Panc1 (cell line): ENCODE data around the gene ACKR2.

Experiments used
- POLR2AphosphoS5 ChIP-seq: IDR thresholded peaks from 2 replicates; pipeline ENCODE4 v1.6.1; 2012; ENCODE audit warnings: mild to moderate bottlenecking, low read depth, low read length, moderate library complexity
- SIN3A ChIP-seq: IDR thresholded peaks from 2 replicates; pipeline ENCODE4 v1.6.1; 2012; ENCODE audit warnings: low read depth, mild to moderate bottlenecking, low read length, moderate library complexity, borderline replicate concordance; ENCODE audit not compliant: insufficient read depth
- TCF7L2 ChIP-seq: IDR thresholded peaks from 2 replicates; pipeline ENCODE4 v1.6.1; 2011; ENCODE audit warnings: mild to moderate bottlenecking, low read depth, low read length, inconsistent platforms
- TF ChIP-seq, protein P1 (sequence below): fragments of 450-650 bp; IDR thresholded peaks from 2 replicates; pipeline ENCODE4 v1.5.1; 2017; ENCODE audit warnings: mild to moderate bottlenecking
- TF ChIP-seq, protein P2 (sequence below), 2 experiments: IDR thresholded peaks; 2 replicates each; pipeline ENCODE4 v1.6.1; 2011 to 2012; ENCODE audit warnings: low read depth in 2 of 2, control low read depth in 1 of 2, low read length in 1 of 2, mild to moderate bottlenecking in 1 of 2, moderate library complexity in 1 of 2; ENCODE audit not compliant: insufficient read depth in 1 of 2

DNA sequence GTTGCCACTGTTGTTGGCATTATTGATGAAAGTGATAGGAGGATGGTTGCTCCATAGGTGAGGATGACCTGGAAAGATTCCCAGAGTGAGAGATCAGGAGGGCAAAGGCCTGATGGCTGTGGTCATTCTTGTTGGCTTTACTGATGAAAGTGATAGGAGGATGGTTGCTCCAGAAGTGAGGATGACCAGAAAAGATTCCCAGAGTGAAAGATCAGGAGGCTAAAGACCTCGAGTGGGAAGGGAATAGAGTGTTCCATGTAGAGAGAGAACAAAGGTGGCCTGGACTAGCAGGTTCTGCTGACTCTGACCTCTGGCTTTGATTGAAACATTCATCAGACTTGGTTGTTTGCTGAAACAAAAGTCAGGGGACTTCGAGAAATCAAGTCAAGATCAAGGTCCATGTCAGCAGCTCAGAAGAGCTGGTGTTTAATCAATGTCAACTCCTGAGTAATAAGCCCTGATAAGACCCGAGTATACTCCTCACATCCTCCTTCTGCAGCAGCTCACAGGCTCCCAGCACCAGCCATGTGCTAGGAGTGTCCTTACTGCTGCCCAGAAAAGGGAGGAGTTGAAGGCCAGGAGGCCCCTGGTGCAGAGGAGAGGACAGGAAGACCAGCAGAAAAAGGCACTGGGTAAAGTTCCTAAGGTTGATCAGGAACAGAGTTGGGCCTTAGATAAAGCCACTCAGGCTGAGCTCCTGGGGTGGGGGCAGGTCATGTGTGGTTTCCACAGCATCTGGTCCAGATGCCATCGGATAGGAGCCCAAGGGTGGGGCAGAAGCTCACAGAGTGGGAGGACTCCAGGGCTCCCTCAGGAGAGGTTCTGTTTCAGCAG lies 46.5 kb downstream of the ACKR2 start:
- TF ChIP-seq SIN3A (no peak), POLR2AphosphoS5 (no peak), TCF7L2 (no peak)
- TF ChIP-seq, protein P1, sequence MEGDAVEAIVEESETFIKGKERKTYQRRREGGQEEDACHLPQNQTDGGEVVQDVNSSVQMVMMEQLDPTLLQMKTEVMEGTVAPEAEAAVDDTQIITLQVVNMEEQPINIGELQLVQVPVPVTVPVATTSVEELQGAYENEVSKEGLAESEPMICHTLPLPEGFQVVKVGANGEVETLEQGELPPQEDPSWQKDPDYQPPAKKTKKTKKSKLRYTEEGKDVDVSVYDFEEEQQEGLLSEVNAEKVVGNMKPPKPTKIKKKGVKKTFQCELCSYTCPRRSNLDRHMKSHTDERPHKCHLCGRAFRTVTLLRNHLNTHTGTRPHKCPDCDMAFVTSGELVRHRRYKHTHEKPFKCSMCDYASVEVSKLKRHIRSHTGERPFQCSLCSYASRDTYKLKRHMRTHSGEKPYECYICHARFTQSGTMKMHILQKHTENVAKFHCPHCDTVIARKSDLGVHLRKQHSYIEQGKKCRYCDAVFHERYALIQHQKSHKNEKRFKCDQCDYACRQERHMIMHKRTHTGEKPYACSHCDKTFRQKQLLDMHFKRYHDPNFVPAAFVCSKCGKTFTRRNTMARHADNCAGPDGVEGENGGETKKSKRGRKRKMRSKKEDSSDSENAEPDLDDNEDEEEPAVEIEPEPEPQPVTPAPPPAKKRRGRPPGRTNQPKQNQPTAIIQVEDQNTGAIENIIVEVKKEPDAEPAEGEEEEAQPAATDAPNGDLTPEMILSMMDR, result no peak
- TF ChIP-seq, protein P2, sequence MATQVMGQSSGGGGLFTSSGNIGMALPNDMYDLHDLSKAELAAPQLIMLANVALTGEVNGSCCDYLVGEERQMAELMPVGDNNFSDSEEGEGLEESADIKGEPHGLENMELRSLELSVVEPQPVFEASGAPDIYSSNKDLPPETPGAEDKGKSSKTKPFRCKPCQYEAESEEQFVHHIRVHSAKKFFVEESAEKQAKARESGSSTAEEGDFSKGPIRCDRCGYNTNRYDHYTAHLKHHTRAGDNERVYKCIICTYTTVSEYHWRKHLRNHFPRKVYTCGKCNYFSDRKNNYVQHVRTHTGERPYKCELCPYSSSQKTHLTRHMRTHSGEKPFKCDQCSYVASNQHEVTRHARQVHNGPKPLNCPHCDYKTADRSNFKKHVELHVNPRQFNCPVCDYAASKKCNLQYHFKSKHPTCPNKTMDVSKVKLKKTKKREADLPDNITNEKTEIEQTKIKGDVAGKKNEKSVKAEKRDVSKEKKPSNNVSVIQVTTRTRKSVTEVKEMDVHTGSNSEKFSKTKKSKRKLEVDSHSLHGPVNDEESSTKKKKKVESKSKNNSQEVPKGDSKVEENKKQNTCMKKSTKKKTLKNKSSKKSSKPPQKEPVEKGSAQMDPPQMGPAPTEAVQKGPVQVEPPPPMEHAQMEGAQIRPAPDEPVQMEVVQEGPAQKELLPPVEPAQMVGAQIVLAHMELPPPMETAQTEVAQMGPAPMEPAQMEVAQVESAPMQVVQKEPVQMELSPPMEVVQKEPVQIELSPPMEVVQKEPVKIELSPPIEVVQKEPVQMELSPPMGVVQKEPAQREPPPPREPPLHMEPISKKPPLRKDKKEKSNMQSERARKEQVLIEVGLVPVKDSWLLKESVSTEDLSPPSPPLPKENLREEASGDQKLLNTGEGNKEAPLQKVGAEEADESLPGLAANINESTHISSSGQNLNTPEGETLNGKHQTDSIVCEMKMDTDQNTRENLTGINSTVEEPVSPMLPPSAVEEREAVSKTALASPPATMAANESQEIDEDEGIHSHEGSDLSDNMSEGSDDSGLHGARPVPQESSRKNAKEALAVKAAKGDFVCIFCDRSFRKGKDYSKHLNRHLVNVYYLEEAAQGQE (IDR thresholded peaks at IDR 0.05; ENCODE audit: insufficient read depth in 1 of 2, low read depth in 2 of 2, low read length in 1 of 2), result no peak
